Fibroblast of skin of right quadriceps (primary cell): Measurements from ENCODE around the gene FBLN5.
"Not testable (repeated sequence)": the region's sequence is repeated elsewhere in the genome, so short reads cannot be mapped to it uniquely, and the experiment has no call there.

Experiments
- DNase-seq: peaks from one replicate; pipeline ENCODE4 v3.0.0-alpha.2; 2013

Gene FBLN5

DNA sequence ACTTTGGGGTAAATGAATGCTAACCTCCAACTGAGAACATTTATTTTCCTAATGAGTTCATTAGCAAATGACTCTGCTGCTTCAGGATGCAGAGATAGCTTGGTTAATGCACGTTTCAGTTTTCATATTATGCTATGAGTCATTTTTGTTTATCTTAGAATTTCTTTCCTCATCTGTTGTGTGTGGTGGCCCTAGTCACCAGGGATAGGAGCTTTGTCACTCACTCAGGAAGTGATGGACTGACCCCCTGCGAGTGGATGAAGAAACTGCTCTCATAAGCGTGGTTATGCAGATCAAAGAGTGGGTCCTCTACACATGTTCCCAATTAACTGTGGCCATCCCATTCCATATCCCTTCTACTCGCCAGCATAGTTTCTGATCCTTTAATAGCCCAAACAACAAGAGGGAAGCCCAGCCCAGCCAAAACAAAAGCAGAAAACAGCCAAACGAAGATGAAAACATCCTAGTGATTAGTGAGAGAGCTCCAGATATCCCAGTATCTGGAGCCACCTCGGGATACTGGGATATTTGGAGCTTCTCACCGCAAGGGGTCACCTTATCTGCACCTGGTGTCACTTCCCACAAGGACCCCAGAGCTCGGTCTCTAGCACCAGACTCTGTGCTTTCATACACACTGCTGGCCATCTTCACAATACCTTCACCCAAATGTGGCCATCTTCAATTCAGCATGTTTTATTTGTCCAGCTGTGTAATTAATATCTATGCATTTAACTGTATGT lies 88.8 kb downstream of the FBLN5 start:
- DNase-seq, result peak; percentile 81

DNA sequence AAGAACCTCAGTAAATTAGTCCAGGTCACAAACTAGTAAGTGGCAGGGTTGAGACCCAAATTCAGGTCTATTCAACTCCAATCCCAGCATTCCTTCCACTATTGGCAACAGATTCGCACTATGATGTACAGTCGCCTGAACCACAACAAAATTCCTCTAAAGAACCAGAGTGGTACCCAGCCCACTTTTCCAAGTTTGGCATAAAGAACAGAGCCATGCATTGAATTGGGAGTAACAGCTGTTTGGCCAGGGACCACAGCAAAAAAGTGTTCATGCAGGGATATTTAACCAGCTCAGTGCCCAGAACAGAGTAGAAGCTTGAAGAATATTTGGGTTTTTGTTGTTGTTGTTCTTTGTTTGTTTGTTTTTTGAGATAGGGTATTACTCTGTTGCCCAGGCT lies 89.9 kb downstream of the FBLN5 start:
- DNase-seq, result no peak

DNA sequence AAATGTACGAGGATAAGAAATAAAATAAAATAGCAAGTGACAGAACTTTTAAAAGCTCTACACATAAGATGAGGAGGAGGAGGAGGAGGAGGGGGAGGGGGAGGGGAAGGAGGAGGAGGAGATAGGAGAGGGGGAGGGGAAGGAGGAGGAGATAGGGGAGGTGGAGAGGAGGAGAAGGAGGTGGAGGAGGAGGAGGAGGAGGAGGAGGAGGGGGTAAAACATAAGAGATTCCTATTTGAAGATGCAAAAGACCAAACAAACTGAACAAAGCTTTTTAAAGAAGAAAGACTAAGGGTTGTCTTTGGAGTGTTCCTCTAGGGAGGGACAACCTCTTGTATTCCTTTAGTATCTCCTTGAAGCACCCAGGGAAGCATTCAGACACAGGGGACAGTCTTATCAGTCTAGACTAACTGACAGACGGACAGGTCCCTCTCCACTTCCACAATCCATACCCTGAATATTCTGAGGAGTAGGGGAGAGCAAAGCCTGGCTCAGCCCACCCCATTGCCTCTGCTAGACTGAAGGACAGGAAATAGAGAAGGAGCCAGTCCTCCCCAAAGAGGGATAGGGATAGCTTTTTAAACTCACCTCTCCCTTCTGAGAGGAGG lies 93.1 kb downstream of the FBLN5 start:
- DNase-seq, result no peak

DNA sequence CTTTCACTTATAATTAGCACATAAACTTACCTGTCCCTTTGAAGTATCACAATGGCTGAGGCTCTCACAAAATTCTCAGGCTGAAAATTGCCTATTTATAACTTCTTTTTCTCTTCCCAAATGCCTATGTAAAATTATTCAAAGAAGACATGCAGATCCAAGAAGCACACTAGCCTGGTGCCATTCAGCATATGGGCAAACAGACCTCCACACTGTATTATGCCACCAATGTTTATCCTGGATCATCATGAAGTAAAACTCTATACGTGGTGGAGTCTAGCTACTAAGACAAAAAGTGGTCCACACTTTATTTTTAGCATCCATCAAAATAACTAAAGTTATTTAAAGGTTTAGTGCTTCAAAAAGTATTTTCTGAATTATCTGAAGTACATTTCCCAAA lies 95.9 kb downstream of the FBLN5 start:
- DNase-seq, result no peak

DNA sequence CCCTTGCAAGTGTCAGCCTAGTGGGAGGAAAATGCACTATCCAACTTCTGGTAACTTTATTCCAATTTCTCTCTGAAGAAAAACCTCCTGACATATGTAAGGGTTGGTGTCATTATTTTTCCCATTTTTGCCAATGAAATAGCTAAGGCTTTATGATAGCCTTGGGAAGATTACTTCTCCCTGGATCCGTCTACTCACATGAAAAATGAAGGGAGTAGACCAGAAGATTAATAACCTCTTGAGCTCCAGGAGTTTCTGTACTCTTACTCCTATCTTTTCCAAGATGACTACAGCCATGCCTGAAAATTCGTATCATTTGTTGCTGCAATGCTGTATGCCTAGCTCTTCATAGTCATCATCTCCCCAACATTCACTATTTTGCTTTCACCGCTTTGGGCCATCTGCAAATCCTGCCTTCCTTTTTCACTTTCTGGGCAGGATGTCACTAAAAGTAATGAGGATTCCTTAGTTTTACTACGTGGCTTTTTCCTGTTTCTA lies 98.9 kb downstream of the FBLN5 start:
- DNase-seq, result no peak

DNA sequence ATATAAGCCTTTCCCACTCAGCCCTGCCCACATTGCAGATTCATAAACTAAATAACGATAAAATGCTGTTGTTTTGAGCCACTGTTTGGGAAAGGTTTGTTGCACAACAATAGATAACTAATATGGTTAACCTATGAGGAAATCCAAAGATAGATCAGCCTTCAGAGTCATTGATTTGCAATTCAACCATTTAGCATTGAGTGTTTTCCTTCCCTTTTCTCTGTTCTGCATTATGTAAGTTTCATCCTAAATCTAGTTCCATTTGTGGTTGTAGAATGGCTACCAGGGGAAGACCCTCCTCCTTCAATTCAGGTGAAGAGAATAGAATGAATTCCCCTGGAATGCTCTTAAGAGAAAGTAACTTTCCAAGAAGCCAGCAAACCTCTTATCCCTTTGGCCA lies 99.8 kb downstream of the FBLN5 start:
- no peak for DNase-seq

DNA sequence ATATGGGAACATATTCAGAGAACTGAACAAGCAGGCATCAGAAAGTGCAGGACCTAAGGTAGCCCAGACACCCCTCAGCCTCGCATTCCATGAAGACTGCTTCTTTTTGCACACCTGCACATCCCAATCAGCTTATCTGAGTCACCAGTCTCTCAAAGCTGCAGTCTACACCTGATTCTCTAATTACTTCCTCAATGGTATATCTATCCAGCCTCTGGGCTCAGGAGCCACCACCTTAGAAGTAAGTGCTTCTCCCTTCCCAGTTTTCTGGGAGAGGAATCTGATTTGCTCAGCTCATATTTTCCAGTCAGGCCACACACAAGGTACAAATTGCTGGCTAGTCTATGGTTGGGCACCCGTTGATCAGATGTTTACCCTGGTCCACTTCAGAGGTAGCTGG lies 101.8 kb downstream of the FBLN5 start:
- no peak for DNase-seq

DNA sequence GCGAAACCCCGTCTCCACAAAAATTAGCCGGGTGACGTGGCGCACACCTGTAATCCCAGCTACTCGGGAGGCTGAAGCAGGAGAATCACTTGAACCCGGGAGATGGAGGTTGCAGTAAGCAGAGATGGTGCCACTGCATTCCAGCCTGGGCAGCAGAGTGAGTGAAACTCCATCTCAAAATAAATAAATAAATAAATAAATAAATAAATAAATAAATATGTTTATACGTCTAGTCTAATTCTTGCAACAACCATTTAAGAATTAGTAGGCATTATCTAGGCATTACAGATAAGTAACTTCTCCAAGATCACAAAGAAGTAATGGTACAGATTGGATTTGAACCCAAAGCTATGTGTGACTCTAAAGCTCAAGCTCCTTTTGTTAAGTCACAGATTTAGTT lies 102.4 kb downstream of the FBLN5 start:
- DNase-seq, result not testable (repeated sequence)

DNA sequence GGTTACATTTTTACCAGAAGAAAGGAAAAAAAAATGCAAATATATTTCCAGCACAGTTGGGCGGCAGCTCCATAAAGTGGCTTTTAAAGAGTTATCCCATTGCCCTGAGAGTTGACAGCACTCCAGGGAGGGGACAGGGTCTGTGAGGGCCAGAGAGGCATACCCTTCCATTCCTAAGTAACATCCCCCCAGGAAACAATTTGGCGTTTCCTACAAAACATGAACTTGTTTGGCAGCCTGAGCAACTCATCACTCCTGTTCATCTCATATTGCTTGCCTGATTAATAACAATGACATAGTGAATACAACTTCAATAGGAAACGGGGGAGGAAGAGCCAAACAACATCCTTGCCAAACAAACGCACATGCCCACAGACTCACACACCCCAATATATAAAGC lies 103.5 kb downstream of the FBLN5 start:
- DNase-seq, result no peak

DNA sequence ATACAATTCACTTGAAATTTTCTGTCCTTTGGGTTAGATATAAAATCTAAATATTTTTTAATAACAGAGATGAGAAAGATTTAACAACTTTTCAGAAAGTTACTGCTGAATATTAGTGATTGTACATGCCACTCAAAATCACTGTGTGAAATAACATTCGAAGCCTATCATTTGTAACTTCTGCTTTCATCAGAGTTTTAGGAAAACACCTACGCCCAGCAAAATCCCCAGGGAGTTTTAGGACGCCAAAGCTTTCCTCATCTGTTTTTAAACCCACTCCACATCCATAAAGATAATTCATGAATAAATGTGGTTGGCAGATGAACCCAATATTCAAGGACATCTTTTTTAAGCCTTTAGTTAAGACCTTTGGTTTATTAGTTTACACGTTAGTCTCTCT lies 104.1 kb downstream of the FBLN5 start:
- DNase-seq, result no peak

DNA sequence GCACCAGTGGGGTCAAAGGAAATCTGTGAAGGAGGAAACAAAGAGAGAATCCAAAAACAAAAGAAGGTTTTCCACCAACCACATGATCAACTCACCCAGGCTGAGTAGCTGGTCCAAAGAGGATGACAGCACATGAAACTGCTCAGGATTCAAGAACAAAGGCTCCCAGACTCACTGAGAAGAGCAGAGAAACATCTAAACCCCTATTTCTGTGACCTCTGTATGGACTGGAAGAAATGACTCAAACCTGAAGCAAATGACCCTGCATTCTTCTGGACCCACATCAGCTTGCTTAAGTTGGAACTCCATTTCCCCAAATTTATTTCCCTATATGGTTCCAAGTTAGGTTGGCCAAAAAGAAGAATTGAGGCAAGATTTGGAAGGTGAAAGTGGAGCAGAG lies 106.4 kb downstream of the FBLN5 start:
- DNase-seq, result no peak

DNA sequence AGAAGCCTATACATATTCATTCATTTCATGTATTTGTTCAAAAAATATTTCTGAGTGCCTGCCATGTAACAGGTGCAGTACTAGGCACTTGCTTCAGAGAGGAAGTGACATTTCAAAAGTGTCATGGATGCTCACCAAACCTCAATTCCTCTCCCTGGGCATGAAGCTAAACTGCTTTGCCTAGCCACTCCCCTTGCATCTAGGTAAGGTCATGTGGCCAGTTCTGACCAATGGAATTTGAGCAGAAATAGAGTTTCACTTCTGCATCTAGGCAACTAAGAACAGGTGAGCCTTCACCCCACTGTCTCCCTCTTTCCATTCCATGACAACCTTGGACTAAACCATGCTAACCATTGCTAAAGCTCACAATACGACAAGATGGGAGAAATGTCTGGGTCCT lies 107.7 kb downstream of the FBLN5 start:
- DNase-seq, result no peak

DNA sequence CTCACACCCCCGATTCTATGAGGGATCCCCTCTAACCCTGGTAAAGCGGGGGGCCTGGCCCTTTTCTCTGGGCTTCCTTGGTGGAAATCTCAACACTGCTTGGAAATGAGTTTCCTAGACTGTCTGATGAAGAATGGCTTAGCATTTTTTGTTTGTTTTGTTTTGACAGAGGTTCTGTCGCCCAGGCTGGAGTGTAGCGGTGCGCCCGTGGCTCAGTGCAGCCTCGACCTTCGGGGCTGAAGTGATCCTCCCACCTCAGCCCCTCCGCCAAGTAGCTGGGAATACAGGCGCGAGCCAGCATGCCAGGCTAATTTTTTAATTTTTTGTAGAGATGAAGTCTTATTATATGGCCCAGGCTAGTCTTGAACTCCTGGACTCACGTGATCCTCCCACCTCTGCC lies 110.4 kb downstream of the FBLN5 start:
- DNase-seq, result no peak

DNA sequence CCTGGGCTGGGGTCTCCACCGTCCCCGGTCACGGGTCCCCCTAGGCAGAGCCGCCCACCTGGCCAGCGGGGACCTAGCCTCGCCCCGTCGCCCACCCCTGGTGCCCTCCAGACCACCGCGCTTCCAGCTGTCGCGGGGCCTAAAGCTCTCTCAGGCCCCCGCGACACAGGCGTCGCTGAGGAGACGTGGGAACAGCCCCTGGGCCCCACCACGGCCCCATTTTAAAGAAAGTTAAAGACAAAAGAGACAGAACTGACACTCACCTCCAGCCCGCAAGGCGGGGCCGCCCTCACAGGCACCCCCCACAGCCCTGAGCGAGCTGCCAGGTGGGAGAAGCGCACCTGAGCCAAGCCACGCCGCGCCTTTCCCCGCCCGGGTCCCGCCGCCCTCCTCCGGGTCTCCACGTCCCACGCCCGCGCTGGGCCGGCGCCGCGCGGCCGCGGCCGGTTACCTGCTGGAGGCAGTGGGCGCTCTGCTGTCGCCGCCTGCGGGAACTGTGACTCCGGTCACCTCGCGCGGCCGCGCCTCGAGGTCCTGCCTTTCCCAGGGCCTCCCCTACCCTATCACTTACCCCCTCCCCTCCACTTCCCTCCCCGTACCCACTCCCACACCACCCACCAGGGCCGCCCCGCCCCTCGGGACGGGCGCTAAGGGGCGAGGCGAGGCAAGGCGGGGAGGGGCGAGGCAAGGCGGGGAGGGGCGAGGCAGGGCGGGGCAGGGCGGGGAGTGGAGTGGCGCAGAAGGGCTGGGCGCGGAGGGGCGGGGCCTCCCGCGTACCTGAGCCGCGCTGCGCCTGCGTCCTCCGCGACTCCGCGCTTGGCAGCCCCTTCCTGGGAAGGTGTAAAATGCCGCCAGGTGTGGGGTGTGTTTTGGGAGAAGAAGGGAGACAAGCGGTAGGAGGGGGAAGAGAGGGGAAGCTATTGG lies 111.3 kb downstream of the FBLN5 start:
- peak; percentile 4 for DNase-seq

DNA sequence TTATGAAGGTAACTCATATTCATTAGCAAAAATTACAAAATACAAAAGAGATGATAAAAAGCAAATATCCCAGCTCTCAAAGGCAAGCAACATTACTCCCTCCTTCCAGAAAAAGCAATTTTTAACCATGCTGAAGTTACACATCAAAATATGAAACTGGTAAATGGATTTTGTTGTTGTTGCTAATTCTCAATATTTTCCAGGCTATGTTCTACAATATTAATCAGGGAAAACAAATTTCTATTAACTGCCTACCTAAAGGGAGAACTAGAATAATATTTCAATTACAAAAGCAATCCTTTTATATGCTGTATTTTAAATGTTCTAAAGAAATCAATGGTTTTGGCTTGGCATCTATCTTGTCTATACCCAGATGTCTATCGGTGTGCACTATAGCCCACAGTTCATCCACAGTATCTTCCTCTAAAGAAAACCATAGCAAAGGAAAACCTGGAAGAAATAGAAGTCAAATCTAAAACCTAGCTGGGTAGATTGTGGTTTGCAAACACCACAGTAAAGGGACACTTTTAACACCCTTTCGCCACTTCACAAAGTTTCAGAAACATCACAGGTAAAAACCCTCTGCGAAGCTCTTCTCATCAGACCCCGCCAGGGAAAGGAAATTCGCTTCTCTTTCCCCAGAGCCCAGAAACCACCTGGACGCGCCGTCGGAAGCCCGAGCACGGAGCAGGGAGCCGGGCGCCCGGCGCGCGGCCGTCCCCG lies 112.1 kb downstream of the FBLN5 start:
- DNase-seq, result no peak

DNA sequence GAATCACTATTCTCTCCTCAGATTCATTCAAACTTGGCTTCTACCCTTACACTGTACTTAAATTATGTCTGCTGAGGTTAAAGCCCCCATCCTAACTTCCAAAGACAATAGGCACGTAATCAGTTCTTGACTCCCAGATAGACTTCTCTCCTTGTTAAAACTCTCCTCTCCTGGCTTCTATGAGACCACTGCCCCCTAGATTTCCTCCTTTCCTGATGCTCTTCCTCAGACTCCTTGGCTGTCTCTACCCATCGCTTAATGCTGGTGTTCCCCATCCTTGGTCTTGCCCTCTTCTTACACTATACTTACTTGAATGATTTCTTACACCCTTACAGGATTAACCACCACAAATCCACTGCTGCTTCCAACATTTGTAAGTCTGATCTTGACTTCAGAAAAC lies 112.9 kb downstream of the FBLN5 start:
- DNase-seq, result no peak

DNA sequence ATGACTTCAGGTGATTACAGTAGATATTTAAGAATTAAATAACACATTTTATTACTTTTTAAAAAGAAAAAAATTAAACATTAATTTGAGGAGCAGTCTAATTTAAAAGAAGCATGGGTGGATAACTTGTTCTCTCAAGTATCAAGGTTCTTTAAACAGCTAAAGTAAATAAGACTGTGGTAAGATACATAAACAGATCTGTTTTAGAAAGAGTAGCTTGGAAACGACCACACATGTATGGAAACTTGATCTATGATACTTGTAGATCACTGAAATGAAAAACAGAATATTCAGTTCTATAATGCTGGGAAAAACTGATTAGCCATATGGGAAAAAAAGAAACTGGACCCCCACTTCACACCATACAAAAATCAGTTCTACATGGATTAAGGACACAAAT lies 116.2 kb downstream of the FBLN5 start:
- no peak for DNase-seq

DNA sequence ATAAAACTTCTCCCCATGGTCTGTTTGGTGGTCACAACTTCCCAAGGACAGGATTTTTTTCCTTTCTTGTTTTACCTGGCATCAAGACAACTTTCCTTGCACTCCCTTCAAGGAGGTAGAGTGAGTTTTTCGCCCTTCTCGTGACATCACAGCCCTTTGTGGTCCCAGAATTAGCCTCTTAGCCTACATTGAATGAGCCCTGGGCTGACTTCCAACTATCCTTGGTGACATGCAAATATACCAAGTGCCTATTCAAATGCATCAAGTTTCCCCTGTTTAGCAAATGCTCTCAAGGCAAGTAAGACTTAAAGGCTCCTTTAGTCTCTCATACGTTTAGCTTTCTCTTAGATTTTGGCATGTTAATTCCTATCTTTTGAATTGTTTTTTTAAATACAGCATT lies 116.7 kb downstream of the FBLN5 start:
- DNase-seq, result no peak

DNA sequence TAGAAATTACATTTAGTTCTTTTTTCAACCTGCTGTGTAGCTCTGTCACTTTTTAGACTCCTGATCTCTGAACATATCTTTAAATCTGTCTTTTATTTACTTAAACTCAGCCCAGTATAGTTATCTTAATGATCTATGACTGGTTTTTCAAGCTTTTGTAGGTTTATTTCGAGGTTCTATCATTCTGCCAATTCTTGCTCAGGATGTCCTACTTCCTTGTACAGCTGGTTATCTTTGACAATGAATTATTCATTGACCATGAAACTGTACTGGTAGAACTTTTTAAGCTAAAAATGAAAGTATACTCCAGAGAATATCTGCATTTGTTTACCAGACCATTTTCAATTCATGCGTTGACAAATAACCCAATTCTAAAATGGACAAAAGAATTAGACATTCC lies 118.0 kb downstream of the FBLN5 start:
- DNase-seq, result no peak

DNA sequence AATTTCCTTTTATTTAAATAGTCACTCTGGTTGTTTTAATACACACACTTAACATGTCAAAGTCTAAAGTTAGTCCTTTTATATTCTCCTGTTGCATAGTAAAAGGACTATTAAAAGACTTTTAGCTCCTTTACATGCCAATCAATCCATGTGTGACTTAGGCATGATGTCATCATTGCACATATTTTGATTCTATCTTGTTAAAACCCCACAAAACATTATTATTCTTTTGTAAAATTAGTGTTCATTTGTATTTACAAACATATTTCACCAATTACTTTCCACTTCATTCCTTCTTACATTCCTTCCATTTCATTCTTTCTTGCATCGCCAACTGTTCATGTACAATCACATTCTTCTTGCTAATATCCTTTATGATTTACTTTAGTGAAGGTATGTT lies 119.7 kb downstream of the FBLN5 start:
- DNase-seq, result no peak
